Measurements from ENCODE around the gene UTP25.

The UTP25 gene

GRCh38 chr1:209839875-209840546 lies 12.2 kb downstream of the UTP25 start:
- peak; percentile 91 for DNase-seq (ENCODE audit: low read depth, low spot score)

DNA sequence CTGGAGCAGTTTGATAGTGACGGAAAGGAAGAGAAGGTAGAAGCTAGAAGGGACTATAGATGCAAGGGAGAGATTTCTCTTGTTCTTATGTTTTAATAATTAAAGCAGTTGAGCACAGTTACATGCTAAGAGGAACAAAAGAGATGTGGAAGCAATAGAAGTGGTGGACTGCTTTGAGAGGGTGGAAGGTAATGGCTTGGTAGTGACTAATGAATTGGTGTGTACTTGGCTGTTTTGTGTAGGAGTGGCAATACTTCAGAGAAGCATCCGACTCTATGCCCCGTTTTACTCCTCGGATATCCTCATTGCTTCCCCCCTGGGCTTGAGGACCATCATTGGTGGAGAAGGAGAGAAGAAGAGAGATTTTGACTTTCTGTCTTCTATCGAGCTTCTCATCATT lies 12.8 kb downstream of the UTP25 start:
- no peak for DNase-seq (ENCODE audit: low read depth, low spot score)

- peak; percentile 60 for DNase-seq (ENCODE audit: low read depth, low spot score)
Measured at GRCh38 chr1:209844695-209845407, 17.1 kb downstream of the UTP25 start.

- DNase-seq (ENCODE audit: low read depth, low spot score) = no peak
Measured at GRCh38 chr1:209845408-209845725, 17.6 kb downstream of the UTP25 start.

GRCh38 chr1:209849388-209849787 lies 21.6 kb downstream of the UTP25 start:
- DNase-seq (ENCODE audit: low read depth, low spot score) = no peak

DNA sequence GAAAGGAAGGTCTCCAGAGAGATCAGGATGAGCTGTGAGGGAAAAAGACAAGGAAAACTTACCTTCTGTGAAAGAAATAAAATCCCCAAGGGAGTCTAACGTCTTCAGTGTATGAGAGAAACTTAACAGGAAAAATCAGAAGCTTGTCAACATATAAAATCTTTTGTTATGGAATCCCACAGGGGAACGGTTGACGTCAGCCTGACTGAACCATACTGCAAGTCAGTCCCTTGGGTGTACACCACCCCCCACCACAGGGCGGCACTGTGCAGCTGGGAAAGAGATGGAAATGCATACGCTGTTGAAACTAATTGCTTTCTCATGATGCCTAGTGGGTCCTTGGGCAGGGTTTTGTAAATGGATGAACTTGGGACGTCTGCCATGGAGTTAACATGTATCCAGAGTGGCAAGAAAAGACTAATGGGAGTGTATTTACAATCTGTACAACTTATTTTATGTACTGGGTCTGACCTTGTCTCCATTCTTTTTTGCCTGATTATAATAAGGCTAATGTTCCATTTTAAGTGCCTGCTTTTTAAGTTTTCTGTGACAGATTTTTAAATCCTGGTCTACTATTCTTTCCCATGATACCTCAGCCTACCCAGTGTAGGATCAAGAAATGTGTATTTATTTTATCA lies 22.7 kb downstream of the UTP25 start:
- DNase-seq (ENCODE audit: low read depth, low spot score) = peak; percentile 83

DNA sequence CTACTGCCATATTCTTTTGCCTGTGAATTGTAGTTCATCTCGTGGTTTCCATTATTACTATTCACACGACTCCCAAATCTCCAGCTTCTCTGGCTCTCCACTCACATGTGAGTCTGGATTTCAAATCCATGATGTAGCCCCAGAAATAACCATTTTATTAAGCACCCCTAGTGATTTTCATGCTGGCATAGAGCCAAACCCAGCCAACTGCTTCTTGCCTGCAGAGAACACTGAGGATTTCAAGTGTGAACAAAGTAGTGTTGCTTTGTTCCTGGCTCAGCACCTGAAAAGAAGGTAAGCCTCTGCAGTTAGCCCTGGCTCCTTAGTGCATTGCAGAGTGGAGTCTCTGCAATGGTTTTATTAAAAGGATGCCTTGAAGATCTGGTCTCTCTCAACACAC lies 25.9 kb downstream of the UTP25 start:
- no peak for DNase-seq (ENCODE audit: low read depth, low spot score)

GRCh38 chr1:209854196-209854595 lies 26.4 kb downstream of the UTP25 start:
- no peak for DNase-seq (ENCODE audit: low read depth, low spot score)

- no peak for DNase-seq (ENCODE audit: low read depth, low spot score)
Measured at GRCh38 chr1:209855006-209855405, 27.2 kb downstream of the UTP25 start.

GRCh38 chr1:209855623-209856022 lies 27.9 kb downstream of the UTP25 start:
- DNase-seq (ENCODE audit: low read depth, low spot score) = no peak

DNA sequence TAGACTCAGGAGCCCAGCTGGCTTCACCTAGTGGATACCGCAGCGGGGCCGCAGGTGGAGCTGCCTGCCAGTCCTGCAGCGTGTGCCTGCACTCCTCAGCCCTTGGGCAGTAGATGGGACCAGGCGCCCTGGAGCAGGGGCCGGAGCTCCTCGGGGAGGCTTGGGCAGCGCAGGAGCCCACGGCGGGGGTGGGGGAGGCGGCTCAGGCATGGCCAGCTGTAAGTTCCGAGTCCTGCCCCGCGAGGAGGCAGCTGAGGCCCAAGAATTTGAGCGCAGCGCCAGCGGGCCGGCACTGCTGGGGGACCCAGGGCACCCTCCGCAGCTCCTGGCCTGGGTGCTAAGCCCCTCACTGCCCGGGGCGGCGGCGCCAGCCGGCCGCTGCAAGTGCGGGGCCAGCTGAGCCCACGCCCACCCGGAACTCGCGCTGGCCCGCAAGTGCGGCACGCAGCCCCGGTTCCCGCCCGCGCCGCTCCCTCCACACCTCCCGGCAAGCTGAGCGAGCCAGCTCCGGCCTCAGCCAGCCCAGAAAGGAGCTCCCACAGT lies 30.9 kb downstream of the UTP25 start:
- DNase-seq (ENCODE audit: low read depth, low spot score) = no peak

DNA sequence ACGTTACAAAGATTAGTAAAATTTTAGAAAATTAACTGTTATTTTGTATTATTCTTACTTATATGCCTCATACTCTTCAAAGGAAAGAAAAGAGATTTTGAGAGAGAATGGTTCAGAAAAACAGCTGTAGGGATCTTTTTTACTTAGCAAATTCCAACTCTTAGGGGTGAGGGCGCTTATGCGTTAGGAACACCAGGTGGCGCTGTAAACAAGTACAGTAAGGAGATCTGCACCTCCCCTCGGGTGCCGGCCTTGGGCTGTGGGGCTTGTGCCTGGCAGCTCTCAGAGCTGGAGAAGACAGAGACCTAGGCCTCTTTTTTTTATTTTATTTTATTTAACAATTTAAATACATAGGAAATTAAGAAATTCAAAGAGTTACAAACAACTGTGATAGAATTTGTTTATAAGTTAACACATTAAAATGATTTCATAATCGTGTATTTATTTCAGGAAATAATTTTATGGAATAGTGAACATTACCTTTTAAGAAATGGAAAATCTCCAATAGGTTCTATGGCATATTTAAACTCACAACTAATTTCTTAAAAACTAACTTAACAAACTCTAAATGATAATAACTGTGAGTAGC lies 32.6 kb downstream of the UTP25 start:
- peak; percentile 92 for DNase-seq (ENCODE audit: low read depth, low spot score)

DNA sequence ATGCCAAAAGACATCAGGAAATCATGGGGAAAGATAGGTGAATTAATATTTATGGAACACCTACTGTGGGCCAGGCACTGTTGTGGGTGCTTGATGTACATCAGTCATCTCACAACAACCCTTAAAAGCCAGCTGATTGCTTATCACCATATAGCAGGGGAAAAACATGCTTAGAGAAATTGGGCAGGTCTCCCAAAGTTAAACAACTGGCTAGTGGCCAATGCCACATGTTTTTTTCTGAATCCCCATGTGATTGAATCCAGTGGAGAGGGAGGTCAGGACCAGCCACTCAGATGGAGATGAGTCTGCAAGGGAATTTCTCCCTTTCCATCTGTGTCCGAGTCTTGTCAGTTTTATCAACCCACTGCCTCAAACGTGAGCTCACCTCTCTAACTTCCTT lies 33.5 kb downstream of the UTP25 start:
- no peak for DNase-seq (ENCODE audit: low read depth, low spot score)

GRCh38 chr1:209862391-209863356 lies 34.9 kb downstream of the UTP25 start:
- no peak for DNase-seq (ENCODE audit: low read depth, low spot score)

GRCh38 chr1:209863766-209864485 lies 36.2 kb downstream of the UTP25 start:
- no peak for DNase-seq (ENCODE audit: low read depth, low spot score)

- DNase-seq (ENCODE audit: low read depth, low spot score) = no peak
Measured at GRCh38 chr1:209866201-209866600, 38.4 kb downstream of the UTP25 start.

DNA sequence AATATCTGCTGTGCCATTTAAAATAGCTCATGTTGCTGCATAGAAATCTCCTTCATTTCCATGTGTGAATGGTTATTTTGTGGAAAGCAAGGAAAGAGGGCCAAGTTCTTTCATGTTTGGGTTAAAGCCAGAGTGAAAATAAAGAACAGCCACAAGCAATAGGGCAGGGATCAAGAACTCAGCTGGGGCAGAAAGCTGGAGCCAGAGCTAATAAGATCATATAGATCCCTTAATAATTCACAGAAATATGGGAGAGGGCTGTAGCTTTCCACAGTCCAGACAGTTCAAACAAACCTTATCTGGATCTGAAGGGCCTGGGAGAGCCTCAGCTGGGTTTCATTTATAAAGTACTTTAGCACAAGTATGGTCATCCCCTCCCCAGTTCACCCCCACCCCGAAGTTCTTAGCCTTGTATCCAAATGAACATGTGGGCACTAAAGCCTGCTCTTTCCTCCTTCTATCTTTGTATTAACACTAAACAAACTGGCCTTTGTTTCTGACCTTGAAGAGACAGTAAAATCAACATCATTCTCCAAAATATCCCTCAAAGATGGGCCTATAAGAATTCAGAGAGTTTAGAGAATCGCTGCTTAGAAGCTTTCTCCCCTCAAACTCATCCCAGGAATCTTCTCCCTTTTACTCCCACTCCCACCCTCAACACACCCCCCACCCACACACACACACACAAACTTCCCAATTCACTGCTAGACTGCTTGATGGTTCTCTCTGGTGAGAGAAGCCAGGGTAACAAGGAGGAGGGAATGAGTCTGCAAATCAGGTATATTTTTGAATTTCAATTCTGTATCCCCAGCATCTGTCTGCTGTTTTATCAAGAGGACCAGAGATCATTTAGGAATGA lies 41.7 kb downstream of the UTP25 start:
- DNase-seq (ENCODE audit: low read depth, low spot score) = peak; percentile 49

- no peak for DNase-seq (ENCODE audit: low read depth, low spot score)
Measured at GRCh38 chr1:209870151-209870831, 42.5 kb downstream of the UTP25 start.

DNA sequence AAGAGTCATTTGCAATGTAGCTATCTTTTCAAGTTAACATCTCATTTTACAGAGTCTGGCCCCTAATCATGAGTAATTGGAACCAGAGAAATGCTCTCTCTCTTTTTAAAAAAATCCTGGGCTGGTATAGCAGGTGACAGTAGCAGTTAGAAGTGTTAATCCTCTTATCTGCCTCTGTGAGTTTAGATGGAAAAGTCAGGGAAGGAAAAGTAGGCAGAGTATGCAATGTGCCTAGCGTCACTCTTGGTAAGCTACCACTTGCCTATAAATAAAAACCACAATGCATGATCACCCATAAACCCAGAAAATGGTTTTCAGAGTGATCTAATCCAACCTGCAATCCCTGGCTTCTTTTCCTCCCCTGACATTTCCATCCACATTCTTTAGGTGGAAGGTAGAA lies 43.2 kb downstream of the UTP25 start:
- no peak for DNase-seq (ENCODE audit: low read depth, low spot score)

Measured in astrocyte of the hippocampus (primary cell).